SW480 (cell line): ENCODE measurements around the gene TTLL11.

Experiments used
- DNase-seq: peaks from one replicate; pipeline ENCODE4 v3.0.0-alpha.2; 2016; ENCODE audit warnings: low spot score

The TTLL11 gene

DNA sequence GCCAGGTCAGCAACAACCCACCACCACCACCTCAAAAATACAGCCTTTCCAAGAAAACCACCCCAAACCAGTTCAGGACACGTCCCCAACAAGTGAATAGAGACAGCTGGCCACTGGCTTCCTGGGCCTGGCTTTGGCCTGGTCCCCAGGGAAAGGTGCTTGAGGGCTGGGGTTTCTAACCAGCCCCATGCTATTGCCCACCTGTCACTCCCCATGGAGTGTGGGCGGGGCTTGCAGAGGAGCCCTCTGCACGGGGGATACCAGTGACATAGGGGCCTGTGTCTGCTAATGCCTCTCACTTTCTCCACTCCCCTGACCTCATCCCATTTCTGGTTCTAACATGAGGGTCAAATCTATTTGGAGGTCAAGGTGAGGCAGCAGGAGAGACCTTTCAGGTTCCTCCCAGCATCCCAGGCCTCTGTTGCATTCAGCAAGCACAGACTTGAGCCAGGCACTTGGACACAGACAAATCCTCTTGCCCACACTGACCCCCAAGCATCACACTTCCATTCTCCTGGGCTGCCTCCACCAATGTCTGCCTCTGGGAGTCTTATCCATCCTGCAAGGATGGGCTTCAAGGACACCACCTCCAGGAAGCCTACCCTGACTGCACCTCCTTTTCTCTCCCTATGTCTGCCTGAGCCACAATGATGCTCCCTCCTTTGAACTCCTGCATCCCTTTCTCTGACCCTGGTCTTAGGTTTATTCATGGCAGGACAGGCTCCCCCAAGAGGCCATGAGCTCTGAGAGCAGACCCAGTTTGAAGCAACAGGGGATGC, 16.1 kb upstream of the TTLL11 start:
- DNase-seq: no peak

DNA sequence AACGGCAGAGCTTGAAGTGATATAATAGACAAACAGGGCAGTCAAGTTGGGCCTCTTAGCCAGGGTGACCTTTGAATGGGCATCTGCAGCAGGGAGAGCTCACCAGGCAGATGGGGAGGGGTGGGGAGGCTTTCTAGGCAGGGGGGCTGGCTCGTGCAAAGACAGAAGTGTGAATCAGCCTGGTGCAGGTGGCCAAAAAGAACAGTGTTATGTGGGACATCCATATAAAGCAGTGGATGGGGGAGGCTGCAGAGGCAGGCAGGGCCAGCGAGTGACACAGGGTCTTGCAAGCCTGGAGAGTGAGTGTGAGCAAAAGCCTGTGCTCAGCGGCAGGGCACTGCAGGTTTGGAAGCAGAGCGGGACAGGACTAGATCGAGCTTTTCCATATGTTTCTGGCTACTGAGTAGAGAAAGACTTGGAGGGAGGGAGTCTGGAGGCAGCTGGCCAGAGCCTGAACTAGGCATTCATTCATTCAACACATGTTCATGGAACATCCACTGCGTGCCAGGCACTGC, 14.2 kb upstream of the TTLL11 start:
- DNase-seq: no peak

DNA sequence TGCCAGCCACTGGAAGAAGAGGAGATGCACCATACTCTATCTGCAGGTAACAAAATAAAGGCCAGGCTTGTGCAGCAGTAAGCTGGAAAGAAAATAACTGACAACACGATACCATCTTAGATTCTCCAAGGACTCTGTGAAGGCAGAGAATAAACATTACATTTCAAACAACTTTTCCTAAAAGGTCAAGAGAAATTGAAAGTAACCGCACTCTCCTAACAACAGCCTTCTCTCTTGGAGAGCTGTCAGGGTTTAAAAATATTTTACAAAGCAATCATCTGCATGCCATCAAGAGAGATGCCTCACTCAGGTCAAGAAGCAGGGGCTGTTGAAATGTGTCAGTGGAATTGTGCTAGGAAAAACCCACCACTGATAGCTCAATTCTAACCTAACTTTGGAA, 13.5 kb upstream of the TTLL11 start:
- DNase-seq: no peak

DNA sequence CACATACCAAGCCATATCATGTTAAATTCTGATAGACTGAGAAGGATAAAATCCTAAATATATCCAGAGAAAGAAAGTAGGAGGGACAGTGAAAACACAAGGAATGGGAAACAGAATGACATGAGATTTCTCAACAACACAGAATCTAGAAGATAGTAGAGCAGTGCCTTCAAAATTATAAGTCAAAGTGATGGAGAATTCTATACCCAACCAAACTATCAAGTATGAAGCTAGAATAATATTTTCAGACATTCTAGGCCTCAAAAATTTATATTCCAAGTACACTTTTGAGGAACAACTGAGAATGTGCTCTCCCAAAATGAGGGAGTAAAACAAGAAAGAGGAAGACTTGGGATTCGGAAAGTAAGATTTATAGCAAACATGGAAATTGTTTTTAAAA, 10.9 kb upstream of the TTLL11 start:
- DNase-seq: no peak

DNA sequence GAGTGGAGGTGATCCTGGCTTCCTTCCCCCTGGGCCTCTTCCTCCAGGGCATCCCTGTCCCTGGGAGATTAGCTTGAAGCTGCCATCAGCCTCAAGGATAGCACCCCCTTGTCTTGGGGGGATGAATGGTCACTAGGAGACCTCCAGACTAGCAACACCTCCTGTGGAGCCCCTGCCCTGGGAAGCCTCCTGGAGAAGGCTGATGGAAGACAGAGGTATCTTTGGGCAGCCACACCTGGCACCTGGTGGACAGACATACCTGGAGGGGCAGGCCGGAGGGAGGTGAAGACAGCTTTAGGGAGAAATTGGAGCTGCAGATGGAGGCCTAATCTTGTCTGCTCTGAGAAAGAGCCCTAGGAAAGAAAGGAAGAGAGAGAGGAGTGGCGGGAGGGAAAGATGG, 9.0 kb upstream of the TTLL11 start:
- no peak for DNase-seq

DNA sequence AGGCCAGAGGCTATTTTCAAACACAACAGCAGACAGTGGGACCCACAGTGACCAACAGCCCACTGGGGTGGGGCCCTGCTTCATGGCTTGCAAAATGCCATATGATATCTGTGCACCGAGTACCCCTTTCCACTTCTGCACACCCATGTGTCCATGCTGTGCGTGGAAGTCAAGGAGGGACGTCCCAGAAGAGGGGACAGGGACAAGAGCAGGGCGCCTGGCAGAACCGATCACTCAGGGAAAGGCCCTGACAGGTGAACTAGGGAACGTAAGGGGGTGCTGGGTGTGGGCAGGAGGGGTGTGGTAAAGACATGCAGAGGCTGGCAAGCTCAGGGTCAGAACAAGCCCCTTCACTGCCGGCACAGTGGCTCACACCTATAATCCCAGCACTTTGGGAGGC, 7.6 kb upstream of the TTLL11 start:
- no peak for DNase-seq

DNA sequence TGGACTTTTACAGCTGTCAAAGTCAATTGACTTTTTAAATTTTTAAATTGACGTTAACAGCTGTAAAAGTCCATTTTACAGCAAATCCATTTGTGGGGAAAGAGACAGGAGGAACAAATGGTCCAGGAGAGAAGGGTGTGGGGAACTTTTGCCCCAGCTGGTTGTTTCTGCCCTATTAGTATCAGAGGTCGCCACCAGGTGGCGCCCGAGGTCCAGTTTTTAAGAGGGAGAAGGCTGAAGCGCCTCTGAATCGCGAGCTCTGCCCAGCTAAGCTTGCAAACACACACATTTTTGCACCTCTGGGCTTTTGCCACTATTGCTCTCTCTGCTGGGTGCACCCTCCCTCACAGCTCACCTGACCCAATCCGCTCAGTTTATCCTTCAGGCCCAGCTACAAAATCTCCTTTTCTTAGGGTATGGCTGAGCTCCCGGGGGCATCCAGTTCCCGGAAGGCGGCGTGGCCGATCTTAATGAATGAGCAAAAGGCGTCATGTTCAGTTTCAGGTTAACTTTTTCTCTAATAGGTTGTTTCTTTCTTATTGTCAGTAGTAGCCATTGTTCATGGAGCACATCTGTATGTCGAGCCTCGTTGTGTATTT, 6.3 kb upstream of the TTLL11 start:
- DNase-seq: peak; percentile 66

DNA sequence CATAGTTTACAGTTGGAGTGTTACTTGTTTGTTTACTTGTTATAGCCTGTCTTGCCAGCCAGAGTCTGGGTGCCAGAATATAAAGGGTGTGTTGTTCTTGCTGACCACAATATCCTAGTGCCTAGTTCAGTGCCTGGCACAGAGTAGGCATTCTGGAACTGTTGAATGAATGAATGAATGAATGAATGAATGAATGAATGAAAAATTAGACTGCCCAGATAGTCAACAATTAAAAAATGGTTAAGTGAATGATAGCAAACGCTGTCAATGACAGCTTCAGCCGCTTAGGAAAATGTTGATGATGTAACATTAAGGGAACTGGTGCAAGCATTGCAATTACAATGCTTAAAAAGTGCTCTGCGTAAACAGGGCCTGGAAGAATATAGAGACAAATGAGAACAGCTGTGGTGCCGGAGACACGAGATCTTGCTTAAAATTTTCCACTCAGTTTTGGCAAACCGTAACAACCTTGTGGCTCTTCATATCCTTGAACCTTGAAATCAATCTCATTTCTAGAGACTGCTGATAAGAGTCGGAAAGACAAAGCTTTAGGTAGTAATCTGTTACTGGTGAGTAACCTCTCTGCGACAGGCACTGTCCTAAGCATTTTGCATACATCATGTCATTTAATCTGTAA, 4.7 kb upstream of the TTLL11 start:
- peak; percentile 47 for DNase-seq

DNA sequence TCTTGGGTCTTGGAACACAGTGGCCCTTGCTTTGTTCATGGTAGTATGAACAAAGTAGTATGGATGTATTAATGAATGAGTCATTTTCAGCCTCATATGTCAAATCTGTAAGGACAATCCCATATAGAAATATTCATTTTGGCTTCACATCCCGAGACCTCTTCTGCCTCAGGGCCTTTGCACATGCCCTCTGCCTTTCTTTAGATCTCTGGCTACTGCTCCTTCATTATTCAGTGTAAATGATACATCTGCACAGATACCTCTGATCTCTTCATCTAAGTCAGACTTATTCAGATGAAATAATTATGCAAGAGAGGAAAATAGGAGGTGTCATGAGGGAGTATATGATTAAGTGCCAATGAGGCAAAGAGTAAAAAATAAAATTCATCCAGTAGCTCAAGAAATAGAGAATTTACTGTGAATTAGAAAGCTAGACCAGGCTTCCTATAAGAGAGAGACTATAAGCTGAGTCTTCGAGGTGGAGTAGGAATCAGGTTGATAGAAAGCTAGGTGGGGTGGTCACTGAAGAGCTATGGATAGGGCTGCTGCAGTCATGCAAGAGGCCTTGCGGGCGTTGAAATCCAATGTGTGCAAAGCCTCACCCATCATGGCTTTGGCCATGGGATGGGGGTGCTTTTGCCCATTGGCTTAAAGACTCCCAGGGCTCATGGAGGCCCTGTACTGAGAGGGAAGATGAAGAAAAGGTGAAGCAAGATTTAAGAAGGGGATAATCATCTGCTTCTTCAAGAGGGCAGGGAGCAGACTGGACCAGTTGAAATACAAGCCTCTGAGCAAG, 3.7 kb upstream of the TTLL11 start:
- DNase-seq: no peak

DNA sequence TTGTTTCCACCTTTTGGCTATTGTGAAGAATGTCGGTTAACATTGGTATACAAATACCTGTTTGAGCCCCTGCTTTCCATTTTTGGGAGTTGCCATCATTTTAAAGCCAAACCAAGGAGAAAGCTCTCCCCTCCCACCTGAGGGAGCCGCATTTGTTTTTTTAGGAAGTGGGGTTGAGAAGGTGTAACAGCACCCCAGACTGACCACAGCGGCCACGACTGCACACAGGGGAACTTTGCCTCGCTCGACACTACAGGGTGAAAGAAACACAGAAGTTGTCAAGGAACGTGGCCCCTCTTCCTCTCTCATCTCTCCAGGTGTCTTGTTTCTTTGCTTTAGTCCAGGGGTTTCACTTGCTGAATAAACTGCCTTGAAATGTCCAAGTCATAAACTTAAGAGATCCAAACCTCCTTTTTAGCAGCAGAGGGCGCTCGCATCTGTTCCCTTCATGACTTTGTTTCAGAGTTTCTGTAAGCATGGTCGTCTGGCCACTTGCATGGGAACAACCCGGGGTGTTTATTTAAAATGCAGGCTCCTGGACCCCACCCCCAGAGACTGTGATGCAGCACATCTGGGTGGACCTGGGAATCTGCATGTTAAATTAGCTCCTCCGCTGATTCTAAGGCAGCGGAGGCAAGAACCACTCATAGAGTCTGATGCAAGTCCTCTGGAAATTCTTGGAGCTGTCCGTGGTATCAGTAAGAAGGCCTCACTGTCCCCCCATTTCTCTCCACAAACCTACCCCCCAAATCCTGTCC, 2.1 kb upstream of the TTLL11 start:
- peak; percentile 66 for DNase-seq

DNA sequence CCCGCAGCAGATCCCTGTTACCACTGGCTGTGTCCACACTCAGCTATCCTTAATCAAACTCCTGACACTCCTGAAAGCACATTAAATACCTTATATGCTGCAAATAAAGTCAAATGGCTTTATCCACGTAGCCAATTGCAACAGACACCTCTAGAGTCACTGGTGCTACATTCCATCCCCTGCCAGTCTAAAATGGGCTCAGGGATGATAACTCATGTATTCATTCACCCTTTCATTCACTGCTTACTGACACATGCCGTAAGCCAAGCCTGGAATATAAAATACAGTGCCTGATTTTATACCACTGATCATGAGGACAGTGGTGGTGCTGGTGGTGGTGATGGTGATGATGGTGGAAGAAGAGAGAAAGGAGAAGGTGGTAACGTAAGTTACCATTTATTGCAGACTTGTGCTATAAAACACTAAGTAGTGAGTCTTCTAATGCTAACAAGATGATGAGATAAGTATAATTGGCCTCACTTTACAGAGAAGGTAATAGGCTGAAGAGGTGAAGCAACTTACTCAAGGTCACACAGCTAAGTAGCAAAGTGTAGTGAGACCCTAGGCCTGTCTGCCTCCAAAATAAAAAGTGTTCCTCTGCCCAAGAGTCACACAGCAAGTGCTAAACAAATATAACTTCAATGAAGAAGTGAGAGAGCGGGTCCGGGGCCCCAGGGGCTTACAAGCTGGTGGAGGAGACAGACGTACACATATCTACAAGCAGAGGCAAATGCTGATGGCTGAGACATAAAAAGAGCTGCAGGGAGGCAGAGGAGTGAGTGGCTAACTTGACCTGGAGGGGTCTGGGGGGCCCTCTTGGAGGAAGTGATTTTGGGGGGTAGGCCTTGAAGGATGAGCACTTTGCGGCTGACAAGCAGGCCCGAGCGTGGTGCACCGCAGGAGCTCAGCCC, 1.2 kb downstream of the TTLL11 start:
- no peak for DNase-seq

DNA sequence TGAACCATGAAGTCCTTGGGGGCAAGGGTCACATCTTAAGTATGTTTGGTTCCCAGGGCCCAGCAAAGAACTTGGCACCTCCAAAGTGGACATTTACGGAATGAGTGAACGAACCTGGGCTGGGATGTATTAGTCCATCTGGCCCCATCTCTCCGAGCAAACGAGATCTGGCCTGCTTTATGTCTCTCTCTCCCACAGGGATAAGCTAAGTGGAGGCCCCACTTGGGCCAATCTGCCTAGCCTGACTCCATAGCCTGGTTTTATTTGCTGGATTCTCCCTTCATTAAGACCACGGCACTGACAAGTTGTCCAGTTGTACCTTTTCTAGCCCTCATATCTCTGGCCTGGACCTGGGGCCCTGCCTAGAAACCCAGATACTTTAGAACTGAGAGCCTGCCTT, 2.1 kb downstream of the TTLL11 start:
- no peak for DNase-seq

DNA sequence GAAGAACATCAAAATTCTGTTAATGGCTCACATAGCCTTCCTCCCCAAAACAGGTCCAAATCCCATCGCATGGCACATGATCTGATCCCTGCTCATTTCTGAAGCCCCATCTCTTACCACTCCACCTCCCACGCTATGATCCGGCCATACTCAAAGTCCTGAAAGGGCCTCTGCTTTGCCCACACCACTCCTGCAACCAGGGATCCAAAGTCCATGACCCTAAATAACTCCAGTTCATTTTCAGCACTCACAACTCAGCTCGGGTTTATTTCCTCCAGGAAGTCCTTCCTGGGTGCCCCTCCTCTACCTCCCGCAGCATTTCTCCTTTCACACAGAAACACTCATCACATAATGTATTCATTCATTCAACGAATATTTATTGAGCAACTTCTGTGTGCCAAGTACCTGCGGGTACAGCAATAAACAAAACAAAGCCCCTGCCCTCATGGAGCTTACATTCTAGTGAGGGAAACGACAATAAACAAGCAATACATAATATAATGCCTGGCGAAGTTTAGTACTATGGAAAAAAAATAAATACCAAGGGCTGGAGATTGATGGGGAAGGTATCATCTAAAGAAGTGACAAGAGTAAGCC, 2.7 kb downstream of the TTLL11 start:
- no peak for DNase-seq

DNA sequence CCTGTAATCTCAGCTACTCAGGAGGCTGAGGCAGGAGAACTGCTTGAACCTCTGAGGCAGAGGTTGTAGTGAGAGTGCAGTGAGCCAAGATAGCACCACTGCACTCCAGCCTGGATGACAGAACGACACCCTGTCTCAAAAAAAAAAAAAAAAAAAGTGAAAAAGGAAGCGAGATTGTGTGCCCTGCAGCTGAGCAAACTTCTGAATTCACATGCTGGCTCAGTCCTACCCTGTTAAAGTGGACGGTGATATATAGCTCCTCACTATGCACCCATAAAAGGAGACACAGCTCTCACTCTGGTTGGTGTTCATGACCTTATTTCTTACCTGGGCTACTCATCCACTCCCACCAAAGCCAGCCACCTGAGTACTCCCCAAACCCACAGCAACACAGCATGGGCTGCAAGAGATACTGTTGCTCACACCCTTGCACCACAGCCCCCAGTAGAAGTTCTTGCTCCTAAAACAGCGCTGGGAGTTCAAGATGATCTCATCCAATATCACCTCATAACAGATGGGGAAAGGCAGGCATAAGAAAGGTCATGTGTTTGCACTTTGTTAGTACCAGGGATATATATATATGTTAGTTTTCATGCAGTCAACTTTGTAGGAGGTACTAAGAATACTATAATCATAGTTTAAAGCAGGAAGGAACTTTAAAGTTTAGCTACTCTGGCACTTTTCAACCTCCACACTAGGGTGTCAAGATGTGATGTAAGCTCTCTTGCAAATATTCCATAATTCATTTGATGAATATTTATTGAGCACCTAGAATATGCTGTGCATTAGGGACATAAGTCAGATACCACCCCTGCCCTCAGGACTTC, 4.0 kb downstream of the TTLL11 start:
- no peak for DNase-seq

DNA sequence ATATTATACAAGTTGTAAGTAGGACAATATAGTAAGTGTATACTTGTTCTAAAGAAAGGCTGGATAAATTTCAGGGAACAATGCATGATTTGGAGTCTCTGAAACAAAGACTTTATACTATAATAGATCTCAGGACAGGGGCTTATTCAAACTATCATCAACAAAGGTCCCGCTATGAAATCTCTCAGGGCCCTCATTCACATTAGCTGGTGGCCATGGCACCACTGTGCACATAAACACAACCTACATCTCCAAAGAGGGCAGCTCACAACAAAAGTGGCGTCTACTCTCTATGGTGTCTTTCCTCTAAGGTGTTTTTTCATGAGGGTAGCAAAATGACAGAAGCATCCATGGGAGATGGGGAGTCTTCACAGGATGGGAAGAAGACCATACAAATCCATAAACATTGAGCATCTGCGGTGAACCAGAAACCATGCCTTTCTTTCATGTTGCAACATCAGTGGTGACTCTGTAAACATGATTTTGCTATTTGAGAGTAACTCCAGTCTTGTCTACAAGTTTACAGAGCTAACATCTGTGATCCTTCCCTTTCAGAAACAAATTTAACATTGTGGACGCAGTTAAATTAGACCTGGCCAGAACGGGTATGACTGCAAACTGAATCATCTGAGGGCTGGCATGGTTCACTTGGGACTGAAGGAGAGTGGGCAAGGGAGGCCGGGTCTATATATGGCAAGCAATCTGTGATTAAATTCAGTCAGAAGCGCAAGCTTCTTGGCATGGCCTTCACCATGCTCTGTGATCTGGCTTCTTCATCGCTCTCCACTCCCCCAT, 5.5 kb downstream of the TTLL11 start:
- no peak for DNase-seq

DNA sequence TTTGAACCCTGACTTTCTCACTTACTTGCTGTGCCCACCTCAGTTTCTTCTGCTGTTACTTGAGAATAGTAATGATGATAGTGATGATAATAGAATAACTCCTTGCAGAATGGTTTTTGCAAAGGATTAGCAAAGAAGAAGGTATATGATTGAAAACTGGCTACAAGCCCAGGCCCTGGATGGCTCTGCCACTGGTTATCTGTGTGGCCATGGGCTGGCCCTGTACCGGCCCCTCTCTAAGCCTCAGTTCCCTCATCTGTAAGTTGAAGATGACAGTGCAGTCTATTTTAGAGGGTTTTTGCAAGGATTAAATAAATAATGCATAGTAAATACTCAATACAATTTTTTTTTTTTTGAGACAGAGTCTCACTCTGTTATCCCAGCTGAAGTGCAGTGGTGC, 6.2 kb downstream of the TTLL11 start:
- no peak for DNase-seq

DNA sequence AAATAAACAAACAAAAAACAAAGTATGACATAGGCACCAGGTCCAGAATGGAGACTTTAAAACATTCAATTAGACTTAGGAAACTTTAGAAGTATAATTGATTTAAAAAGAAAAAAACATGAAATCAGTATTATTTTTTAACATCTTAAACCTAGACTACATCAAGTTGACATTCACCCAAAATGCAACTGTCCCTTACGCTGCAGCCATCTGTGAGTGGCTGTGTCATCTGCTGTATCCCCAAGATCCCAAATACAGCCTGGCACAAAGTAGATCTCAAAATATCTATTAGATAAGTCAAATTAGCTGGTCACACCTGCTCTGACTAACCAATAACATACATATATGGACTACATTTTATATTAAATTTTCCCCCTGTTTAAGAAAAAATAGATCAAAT, 7.8 kb downstream of the TTLL11 start:
- DNase-seq: no peak

DNA sequence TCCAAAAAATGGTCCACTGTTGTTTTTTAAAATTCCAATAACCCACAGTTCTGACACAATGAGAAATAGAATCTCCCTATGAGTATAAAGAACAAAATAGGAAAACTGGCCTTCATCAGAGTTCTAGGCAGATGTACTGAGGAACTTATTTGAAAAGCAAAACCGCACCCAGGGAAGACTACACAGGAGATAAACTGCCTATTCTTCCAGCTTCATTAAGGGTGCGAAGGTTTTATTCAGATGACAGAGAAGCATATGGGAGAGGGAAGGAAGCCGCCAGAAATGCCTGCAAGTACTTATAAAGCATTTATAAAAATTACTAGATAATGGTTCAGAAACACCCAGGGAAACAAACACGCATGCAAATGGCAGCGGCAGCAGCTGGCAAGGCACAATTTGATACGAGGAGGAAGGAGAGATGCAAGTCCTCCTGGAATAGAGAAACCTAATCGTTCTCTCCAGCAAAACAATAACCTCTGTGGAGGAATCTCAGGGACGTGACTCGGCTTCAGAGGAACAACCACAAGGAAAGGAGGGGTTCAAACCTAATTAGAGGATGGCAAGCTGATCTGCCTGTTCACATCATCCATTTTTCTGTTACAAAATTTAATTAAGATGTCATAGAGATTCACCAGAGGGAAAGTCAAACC, 9.0 kb downstream of the TTLL11 start:
- no peak for DNase-seq
